Retina (tissue), 1 donor: ENCODE results near the gene GLT6D1.

Experiments used
- DNase-seq: peaks from one replicate; pipeline ENCODE4 v3.0.0-alpha.2; 2016

The GLT6D1 gene

DNA sequence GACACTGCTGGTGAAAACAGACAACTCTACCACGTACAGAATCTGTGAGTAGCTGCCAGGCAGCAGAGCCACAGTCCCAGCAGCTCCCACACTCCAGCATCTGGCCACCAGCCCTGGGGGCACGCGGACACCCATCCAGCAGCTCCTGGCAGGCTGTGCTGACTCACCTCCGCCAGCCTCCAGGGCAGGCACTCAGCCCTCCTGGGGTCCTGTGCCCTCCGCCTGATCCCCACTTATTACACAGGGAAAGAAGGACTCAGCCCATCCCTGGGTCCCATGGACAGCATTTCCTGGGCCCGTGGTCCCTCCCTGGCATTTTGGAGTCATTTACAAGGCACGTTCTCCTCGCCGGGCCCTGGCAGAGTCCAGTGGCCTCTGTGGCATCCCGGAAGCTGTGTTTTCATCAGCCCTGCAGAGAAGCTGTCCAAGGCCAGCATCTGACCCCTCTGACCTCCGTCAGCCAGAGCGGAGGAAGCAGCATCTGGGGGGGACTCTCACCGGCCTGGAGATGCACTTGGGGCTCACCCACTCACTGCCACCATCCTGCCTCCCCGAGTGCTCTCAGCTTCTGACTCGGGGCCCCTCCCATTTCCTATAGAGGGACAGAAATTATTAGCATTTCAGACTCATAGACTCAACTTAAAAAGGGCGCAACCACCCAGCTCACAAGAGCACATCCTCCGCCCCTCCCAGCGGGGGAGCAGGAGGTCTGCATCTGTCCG lies 56.2 kb downstream of the GLT6D1 start:
- no peak for DNase-seq

DNA sequence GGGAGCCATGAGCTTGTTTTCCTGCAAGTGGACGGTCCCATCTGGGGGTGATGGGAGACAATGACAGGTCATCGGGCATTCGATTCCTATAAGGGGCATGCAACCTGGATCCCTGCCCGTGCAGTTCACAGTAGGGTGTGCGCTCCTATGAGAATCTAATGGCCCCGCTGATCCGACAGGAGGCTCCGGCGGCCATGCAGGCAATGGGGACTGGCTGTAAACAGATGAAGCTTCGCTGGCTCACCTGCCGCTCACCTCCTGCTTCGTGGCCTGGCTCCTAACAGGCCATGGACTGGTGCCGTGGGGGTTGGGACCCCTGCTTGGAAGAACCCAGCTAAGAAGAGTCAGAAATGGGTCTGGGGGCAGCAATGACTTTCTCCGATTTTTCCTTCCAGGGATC lies 56.8 kb downstream of the GLT6D1 start:
- no peak for DNase-seq

DNA sequence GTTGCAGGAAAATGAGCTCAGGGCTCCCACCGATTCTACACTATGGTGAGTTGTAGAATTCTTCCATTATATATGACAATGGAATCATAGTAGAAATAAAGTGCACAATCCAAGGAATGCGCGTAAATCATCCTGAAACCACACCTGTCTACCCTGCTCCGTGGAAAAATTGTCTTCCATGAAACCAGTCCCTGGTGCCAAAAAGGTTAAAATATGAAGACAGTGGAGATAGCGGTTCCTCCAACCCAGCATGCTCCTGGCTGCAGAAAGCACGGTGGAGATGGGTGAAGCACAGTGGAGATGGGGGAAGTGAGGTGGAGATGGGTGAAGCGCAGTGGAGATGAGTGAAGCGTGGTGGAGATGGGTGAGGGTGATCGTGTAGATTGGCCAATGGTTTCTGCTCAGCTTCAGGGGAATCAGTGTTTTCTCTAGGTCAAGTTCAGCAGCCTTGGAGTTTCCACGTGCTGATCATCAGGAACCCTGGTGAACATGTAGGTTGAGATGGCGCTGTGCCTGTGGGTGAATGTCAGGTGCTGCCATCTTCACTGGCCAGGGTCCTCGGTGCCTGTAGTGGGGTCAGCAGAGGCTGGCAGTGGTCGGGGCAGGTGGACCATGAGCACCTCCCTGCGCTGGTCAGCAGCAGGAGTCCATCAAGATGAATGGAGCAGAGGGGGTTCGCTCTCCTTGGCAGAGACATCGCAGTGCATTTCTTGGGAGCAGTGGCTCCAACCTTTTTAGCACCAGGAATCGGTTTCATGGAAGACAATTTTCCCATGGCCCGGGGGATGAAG lies 57.5 kb downstream of the GLT6D1 start:
- no peak for DNase-seq

DNA sequence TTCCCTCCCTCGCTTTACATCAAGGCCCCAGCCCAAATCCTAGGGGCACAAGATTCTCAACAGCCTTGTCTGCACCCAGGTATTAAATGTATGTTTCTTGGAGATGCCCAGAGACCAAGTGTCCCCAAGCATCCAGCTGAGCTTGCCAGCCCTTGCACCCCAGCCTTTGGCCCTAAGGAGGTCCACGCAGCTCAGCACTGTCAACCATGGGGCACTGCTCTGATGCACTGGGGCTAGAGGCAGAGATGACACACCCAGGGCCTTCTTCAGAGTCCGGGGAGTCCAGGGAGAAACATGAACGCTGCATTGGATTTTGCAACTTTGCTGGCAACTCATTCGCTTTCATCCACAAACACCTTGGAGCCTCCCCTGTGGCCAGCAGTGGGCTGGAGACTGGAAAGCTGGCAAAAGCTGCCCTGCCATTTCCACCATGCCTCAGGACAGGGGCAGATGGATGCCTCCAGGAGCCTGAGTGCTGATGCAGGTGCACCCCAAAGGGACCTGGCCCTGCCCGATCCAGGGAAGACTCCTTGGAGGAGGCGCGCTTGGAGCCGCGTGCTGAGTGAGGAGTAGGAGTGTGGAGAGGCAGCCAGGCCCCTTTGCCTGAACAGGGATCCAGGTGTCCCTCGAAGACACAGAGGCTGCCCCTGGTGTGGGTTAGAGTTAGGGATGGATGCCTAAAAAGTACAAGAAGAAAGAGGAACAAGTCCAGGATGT lies 58.5 kb downstream of the GLT6D1 start:
- no peak for DNase-seq

DNA sequence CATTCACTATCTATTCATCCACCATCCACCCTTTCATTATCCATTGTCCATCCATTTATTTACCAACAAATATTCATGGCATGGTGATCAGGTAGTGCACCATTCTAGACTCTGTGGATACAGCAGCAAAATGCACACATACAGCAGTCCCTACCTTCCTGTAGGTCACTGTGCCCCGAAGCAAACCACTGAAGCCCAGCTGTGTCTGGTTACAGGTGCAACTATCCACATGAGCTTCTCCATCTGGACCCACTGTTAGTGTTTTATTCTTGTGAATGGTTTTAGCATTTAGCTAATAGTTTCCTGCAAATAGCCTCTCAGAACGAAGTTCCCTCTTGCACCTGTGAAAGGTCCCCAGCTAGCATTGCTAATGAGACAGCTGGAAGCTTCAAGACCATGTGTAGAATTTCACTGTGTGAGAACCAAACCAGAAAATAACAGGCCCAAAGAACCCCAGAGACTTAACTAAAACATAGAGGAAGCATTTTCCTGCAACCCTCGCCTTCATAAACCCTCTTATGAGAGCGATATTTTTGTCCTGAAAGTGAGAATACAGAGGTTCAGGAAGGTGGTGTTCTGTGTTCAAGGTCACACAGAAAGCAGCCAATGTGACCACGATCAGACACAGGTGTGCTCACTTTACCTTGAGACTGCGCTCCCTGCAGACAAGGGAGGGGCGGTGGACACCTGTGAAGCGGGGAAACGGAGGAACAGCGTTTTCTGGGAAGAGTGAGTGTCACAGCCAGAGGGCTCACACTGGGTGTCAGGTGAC lies 59.3 kb downstream of the GLT6D1 start:
- DNase-seq = no peak

DNA sequence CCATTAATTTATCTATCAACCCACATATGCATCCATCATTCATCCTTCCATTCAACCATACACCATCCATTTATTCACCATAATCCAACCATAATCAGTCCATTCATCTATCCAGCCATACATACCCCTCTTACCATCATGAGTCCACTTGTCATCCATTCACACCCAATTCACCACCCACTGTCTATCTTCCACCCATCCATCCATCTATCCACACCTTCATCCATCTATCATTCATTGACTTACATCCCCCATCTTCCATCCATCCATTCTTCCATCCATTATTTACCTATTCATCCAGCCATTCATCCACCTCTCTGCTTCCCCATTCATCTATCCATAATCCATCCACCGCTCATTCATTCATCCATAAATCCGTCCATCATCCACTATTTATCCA lies 60.0 kb downstream of the GLT6D1 start:
- DNase-seq = no peak

DNA sequence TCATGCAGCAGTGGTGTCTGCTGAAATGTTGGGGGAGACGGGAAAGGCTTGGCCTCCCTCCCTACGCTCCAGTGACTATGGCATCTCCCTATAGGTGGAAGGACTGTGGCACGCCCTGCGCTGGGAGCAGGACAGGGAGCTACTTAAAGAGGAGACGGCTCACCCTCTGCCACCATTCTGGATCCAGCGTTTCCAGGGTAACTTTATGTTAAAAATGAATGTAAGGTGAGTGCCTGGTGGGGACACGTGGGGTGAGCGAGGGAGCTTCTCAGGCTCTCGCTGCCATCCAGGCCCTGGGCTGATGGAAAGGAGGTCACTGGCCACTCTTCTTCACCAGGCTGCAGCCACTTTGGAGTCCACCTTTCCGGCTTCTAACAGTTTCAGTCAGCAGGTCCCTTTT lies 62.1 kb downstream of the GLT6D1 start:
- no peak for DNase-seq

DNA sequence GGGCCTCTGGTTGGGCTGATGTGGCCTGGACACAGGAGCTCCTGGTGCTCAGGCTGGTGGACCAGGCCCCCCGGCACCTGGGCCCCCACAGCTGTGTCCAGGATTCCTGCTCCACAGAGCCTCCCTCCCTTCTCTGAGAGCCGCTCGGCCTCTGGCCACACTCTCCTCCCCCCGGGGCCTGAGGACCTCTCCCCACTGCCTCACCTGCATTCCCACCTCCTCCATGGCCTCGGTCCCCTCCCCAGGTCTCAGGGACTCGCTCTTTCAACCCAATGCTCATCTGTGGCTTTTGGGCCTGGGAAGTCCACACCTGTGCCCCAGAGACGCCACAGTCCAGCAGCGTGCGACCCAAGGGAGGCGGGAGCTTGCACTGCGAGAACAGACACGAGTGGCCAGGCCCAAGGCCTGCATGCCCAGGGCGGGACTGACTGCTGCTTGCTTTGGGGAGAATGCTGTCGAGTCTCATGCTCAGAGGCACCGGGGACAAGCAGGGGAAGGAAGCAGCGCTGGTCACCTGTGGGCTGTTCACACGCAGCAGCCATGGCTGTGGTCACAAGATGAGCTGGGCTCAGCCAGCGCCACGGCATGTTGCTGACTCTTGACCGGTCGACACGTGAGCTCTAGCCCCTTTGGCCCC lies 63.2 kb downstream of the GLT6D1 start:
- no peak for DNase-seq

DNA sequence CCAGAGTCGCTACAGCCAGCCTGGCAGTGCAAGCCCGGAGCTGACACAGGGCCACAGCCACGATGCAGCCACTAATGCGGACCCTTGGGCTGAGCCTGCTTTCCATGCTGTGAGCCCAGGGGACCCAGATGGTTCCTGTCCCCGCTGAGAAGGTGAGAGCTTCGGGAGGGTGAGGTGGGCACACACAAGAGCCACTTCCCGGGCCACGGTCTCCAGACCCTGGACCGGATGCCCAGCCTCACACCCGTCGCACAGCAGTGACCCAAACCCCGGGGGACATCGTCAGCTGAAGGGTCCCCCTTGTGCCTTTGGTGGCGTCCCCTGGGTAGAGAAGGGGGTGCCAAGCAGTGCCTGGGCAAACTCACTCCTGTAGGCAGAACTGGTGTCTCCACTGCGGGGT lies 64.4 kb downstream of the GLT6D1 start:
- no peak for DNase-seq

DNA sequence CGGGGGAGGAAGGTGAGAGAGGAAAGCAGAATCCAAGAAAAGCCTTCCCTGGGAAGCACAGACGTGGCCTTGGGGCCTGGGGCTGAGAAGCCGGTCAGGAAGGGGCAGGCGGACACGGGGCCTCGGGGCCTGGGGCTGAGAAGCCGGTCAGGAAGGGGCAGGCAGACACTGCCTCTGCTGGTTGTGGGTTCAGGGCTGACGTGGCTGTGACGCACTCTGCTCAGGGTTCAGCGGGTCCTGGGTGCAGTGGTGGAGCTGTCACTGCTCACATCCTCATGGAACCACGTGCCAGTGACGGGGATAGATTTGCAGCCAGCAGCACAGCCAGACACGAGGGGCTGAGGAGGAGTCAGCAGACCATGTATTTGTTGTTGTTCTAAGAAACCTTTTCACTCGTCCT lies 65.0 kb downstream of the GLT6D1 start:
- DNase-seq = no peak
